ENCODE results near the gene BRSK2.

Gene BRSK2

DNA sequence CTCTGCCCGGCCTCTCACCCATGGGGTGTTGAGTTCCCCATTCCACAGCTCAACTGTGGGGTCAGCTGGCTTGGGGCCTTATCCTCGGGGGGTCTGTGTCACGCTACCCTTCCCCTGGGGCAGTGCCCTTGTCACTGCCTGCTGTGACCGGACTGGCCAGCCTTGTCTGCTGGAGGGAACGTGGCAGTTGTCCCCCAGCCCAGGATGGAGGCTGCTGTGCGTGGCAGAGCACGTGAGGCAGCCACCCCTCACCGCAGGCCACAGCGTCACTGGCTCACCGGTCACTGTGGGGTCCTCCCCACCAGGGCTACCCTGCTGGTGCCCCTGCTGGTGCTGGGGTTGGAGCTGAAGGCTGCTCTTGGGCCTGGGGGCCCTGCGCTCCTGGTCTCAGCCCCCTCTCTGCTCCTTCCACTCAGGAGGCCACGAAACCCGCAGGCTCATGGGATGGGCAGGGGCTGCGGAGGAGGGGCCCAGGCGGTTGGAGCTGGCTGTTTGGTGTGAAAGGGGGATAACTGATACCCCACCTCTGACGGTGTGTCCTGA is 13.4 kb downstream of the BRSK2 start:
- FAIRE-seq (no peak), DNase-seq (ENCODE audit: insufficient read length, low spot score) (no peak)
- TF ChIP-seq, protein P1, sequence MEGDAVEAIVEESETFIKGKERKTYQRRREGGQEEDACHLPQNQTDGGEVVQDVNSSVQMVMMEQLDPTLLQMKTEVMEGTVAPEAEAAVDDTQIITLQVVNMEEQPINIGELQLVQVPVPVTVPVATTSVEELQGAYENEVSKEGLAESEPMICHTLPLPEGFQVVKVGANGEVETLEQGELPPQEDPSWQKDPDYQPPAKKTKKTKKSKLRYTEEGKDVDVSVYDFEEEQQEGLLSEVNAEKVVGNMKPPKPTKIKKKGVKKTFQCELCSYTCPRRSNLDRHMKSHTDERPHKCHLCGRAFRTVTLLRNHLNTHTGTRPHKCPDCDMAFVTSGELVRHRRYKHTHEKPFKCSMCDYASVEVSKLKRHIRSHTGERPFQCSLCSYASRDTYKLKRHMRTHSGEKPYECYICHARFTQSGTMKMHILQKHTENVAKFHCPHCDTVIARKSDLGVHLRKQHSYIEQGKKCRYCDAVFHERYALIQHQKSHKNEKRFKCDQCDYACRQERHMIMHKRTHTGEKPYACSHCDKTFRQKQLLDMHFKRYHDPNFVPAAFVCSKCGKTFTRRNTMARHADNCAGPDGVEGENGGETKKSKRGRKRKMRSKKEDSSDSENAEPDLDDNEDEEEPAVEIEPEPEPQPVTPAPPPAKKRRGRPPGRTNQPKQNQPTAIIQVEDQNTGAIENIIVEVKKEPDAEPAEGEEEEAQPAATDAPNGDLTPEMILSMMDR (IDR thresholded peaks at IDR 0.05; ENCODE audit: insufficient read depth, missing control alignments) = no peak

DNA sequence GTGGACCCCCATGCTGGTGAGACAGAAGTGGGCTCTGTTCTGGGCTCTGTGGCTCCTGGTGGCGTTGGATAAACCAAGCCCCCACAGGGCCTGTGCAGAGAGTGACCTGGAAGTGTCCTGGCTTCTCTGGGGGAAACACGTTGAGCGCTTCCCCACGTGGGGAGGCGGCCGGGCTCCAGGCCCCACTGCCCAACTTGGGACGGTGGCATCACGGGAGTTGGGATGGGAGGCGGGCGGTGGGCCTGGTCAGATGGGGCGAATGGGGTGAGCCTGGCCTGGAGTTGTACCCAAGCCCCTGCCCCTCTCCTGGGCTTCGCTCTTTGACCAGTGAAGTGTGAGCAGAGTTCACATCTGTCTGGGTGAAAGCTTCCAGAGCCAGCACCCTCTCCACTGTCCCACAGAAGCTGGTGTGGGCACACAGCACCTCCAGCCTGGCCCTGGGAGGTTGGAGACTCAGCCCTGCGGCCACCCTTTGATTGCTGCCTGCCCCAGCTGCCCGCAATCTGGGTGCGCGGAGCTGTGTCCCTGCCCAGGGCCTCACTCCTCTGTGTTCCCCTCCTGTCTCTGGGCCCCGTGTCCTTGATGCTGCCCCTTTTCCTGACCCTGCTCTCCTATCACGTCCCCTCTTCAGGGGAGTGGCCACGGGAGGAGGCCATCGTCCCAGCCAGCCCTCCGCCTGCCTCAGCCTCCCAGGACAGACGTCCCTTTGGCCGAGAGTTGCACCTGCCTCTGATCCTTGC is 14.2 kb downstream of the BRSK2 start:
- FAIRE-seq (no peak), DNase-seq (ENCODE audit: insufficient read length, low spot score) (no peak)
- TF ChIP-seq, protein P1 (IDR thresholded peaks at IDR 0.05; ENCODE audit: insufficient read depth, missing control alignments) = no peak

DNA sequence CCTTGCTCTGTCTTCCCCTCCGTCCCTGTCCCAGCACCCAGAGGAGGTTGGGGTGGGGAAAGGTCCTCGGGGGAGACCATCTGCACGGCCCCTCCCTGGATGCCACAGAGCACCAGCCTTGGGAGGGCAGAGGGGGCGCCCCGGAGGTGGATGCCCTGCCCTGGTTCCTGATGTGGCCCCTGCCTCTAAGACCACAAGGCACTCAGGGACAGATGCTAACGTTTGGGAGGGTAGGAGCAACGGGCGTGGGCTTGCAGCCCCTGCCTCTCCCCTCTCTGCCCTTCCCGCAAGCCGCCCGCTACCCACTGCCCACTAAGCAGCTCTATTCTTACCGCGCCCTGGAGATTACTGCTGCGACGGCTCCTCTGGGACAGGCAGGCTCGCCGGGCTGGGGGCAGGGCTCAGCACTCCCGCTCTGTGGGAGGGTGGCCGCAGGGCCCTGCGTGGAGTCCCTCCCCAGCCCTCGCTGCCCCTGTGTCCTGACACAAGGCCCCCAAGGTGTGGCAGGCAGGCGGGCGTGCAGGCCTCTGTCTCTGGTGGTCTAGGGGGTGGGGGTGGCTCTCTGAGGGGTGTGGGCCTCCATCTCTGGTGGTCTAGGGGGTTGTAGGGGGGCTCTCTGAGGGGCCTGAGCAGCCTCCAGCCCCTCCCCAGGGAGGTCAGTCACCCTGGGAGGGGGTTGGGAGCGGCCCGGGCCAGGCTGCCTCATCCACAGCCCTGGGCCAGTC is 14.9 kb downstream of the BRSK2 start:
- FAIRE-seq (no peak), DNase-seq (ENCODE audit: insufficient read length, low spot score) (peak; percentile 59)
- TF ChIP-seq, protein P1 (IDR thresholded peaks at IDR 0.05; ENCODE audit: insufficient read depth, missing control alignments) = no peak

DNA sequence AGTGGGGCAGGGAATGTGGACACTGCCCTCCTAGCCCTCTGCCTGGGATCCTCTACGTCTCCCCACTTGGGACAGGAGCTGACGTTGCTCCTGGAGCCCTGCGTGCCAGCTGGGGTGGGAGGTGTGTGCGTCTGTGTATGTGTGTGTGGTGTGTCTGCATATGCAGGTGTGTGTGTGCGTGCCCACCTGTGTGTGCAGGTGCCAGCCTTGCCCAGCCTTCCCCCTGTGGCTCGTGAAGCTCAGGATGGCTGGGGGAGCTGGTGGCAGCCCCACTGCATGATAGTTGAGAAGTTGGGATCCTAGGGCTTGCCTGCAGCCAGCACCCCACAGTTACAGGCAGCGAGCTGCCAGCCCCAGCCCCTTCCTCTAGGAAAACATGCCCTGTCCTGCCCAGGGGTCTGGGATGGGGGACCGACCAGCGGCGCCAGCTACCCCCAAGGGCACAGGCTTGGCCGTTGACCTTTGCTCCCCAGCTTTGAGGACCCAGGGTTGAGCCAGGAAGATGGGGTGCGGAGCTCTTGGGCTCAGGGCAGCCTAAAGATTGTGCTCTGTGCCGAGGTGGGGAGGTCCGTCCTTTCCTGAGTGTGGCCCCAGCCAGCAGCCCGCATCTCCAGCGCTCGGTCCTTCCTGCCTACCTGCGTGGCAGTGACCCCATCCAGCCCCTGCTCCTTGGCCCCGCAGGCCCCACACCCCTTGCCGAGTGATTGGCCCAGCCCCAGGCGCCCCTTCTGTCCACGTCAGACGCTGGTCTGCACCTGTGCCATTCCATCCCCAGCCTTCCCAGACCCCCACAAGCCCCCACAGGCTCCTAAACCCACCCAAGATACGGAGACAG is 15.7 kb downstream of the BRSK2 start:
- DNase-seq (ENCODE audit: insufficient read length, low spot score) (no peak), FAIRE-seq (no peak)
- TF ChIP-seq, protein P1 (IDR thresholded peaks at IDR 0.05; ENCODE audit: insufficient read depth, missing control alignments) = no peak

DNA sequence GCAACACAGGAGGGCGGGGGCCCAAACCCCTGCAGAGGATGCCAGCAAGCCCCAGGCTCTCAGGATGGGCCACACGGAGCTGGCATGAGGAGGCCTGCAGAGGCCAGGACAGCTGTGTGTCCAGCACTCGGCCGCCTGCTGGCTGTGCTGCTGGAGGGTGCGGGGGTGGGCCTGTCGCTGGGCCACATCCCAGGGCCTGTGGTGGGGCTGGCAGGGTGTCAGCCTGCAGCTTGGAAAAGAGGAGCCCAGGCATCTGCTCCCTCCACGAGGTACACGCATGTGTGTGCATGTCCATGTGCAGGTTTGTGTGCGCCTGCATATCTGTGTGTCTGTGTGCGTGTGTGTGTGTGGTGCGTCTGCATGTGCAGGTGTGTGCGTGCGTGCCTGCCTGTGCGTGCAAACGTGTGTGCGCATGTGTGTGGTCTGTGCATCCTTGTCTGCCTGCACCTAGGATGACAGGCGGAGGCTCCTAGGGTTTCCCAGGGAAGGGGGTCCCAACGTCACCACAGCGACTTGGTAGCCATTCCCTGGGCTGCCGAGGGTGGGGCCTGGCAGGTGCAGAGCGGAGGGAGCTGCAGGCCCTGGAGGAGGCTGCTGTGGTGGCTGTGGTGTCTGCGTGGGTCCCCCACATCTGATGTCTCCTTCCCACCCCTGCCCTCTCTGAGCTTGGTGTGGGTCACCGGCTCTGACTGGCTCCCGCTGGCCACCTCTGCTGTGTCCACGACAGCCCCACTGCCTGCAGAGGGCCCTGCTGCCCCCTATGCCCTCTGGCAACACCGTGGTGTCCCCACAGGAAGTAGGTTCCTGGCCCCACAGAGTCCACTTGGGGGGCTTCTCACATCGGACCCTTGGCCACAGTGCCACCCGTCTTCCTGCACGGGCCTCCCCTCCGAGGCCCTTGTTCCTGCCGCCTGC is 17.1 kb downstream of the BRSK2 start:
- DNase-seq (ENCODE audit: insufficient read length, low spot score) (no peak), FAIRE-seq (no peak)
- TF ChIP-seq, protein P1 (IDR thresholded peaks at IDR 0.05; ENCODE audit: insufficient read depth, missing control alignments) = no peak

DNA sequence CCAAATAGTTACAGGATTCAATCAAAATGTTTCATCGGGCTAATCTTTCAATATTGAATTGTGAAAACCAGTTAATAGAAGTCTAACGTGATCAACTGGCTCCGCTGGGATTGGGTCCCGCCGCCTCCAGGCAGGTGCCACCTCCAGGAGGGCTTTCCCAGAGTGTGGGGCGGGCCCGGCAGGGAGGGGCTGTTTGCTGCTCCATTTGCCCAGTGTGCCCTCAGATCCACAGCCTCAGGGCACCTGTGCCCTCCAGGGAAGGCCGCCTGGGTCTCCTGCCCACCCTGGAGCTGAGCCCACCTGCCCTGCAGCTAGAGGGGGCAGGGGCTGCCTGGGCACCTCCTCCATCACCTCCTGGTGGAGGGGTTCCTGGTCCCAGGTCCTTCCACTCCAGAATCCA is 17.9 kb downstream of the BRSK2 start:
- TF ChIP-seq, protein P1 (IDR thresholded peaks at IDR 0.05; ENCODE audit: insufficient read depth, missing control alignments) = no peak
- FAIRE-seq (no peak), DNase-seq (ENCODE audit: insufficient read length, low spot score) (no peak)

Data from D721Med (cell line).